Occipital lobe (tissue), 2 donors: ENCODE data around the gene PPAT. TPM values are rescaled to one million over a fixed set of nuclear protein-coding genes. Genes with fewer than 3 reads are reported as not detected.

Experiments used
- DNase-seq: peaks from one replicate; lab custom pipeline; 2025; lab: John Stamatoyannopoulos, UW
- total RNA-seq: library from RNA; depleted of rRNA; stranded (reverse); fragments of >200 nt; gene quantifications from one replicate; pipeline ENCODE4 v1.2.3, GENCODE V29; 2014

PPAT gene
- total RNA-seq, 1 donor from 2014 or later, result 34.9 TPM

GRCh38 chr4:56434599-56435139 lies 746 bp downstream of the PPAT start:
- no peak for DNase-seq

GRCh38 chr4:56433280-56433679 lies 2.1 kb downstream of the PPAT start:
- no peak for DNase-seq

DNA sequence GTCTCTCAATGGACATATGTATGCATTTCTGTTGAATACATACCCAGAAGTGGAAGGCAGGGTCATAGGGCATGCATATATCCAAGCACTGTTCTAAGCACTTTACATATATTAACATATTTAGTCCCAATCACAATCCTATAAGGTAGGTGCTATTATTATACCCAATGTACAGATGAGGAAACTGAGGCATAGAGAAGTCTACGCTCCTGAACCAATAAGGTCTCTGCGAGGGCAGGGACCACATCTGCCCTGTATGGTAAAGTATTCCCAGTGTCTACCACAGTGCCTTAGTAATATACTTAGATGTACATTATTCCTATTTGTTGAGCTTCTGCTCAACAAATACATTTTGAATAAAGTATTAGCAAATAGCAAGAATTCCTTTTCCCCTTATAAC lies 5.2 kb downstream of the PPAT start:
- no peak for DNase-seq

GRCh38 chr4:56427179-56427578 lies 8.2 kb downstream of the PPAT start:
- no peak for DNase-seq

DNA sequence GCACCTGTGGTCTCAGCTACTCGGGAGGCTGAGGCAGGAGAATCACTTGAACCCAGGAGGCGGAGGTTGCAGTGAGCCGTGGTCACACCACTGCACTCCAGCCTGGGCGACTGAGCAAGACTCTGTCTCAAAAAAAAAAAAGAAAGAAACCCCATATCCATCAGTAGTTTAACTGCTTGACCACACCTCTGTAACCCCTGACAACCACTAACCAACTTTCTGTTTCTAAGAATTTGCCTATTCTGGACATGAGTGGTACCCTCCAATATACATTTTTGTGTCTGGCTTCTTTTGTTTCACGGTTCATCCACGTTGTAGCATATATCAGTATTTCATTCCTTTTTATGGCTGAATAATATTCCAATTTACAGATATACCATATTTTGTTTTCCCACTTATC lies 9.1 kb downstream of the PPAT start:
- DNase-seq, result no peak

- no peak for DNase-seq
Measured at GRCh38 chr4:56425518-56425917, 9.9 kb downstream of the PPAT start.

GRCh38 chr4:56424697-56425514 lies 10.5 kb downstream of the PPAT start:
- no peak for DNase-seq

DNA sequence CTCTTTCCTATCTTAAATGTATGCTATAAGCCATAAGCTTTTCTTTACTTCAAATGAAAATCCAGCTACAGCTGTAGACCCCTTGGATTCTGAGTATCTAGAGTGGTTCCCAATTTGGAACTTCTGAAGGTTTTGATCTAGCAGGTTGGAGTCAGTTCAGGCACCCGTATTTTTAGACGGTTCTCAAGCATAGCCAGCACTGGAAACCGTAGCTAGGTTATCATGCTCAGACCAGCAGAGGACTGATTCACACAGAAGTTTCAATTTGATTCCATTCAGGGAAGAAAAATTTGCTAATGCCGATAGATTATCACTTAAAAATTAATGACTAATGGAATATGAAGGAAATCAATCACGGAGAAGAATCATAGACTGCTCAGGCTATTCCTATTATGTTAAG lies 11.2 kb downstream of the PPAT start:
- DNase-seq, result no peak

- DNase-seq, result no peak
Measured at GRCh38 chr4:56417396-56417795, 18.0 kb downstream of the PPAT start.

DNA sequence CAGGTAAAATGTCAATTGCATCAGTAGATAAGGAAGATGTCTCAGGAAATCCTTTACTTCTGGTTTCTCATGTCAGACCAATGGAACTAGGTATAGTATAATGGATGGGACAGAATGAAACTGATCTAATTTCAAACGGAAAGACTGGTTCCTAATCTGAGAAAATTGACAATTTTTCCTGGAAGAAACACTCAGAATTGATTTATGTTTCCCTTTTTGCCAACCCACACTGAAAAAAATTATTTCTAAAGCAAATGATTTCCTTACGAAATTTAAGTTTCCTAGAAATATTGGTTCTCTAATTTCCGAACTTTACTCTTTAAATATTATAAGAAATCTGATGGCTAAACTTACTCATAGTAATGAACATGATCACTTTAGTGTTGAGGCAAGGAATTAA lies 19.1 kb downstream of the PPAT start:
- no peak for DNase-seq

DNA sequence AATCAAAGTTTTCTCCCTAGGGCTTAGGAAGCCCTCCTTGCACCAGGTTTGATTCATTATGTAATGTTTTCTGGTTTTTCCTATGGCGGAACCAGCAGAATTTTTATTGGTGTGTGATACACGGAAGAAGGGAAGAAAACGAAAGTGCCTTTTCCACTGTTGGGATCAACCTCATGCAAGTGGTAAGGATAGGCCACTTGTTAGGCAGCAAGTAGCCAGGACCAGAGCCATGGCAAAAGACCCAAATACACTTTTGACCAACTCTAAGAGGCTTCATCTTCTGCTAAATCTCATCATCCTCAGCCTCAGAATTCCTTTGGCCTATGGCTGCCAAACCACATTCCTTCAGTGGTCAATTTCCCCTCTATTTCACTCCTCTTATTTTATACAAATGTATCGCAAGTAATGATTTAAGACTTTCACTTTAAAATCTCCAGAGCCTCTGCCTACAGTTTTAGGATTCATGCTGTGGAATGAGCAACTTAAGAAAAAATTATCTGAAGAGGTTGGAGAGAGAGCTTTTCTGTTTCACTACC lies 21.2 kb downstream of the PPAT start:
- DNase-seq, result no peak

GRCh38 chr4:56410247-56411062 lies 25.0 kb downstream of the PPAT start:
- peak; percentile 32 for DNase-seq

GRCh38 chr4:56409511-56410090 lies 25.8 kb downstream of the PPAT start:
- no peak for DNase-seq

DNA sequence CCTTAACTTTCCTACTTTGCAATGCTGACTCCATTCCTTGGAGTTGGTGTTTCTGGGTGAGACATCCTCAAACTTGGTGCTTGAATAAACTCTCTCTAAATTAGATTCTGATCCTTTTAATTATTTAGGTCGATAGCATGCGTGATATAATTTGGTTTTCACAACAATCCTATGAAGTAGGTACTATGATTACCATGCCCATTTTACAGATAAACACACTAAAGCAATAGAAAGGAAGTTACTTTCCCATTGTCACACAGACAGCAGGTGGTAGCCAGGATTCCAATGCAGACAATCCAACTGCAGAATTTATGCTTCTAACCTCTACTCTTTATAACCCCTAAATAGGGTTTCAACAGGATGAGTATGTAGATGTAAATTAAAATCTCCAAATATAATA lies 26.4 kb downstream of the PPAT start:
- no peak for DNase-seq

GRCh38 chr4:56406151-56406550 lies 29.3 kb downstream of the PPAT start:
- DNase-seq, result no peak

GRCh38 chr4:56405016-56405415 lies 30.4 kb downstream of the PPAT start:
- DNase-seq, result no peak

DNA sequence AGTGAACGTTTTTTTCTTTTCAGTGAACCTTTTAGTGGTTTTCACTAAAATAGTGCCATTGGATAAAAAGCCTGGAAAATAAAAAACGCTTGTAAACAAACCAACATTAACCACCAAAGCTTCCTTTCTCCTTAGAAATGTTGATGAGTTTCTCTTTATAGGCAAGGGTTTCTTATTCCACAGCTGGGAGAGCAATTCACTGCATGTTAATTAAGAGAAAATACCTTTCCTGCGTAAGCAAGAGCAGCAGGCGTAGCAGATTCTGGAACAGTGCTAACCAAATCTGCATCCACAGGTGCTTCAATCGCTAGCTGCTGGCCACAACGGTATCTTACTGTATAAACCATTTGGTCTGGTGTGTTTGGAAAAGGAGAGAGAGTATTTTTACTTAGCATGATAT lies 34.9 kb downstream of the PPAT start:
- DNase-seq, result no peak

DNA sequence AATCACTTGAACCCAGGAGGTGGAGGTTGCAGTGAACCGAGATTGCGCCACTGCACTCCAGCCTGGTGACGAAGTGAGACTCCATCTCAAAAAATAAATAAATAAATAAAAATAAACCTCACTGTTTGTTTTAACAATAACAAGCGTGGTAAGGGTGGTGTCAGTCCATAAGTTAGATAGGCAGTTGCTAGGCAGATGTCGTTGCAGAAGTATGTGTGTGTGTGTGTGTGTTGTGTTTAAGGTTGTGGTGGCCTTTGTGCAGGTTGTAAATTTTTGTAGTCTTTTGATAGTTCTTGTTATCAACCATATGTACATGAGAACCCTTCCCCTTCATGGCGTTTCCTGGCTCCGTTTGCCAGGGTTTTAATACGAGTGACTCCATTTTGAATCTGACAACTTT lies 44.1 kb downstream of the PPAT start:
- DNase-seq, result no peak

DNA sequence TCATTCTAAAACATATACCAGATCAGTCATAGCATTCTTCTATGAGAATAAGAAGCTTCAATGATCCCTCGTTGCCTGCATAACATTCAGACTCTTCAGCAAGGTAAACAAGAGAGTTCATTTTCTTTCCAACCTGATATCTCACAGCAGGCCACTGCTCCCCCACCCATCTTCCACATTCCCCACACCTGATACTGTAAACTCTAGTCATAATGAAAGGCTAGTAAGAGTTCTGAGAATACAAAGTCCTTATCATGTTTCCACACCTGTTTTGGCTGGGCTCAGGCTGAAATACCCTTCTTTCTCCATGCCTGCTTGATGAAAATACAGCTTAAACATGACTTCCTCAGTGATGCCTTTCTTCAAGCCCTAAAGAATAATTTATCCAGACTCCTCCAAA lies 45.9 kb downstream of the PPAT start:
- no peak for DNase-seq

- DNase-seq, result no peak
Measured at GRCh38 chr4:56388306-56388705, 47.1 kb downstream of the PPAT start.

GRCh38 chr4:56387023-56388001 lies 48.1 kb downstream of the PPAT start, which contains the start of gene AASDH:
TSS of gene AASDH (minus strand) at chr4:56387491. CDS start at chr4:56384299, 3,192 bp downstream.
- peak; percentile 92 for DNase-seq
